Measurements from ENCODE around the gene GALK2.

Gene GALK2

DNA sequence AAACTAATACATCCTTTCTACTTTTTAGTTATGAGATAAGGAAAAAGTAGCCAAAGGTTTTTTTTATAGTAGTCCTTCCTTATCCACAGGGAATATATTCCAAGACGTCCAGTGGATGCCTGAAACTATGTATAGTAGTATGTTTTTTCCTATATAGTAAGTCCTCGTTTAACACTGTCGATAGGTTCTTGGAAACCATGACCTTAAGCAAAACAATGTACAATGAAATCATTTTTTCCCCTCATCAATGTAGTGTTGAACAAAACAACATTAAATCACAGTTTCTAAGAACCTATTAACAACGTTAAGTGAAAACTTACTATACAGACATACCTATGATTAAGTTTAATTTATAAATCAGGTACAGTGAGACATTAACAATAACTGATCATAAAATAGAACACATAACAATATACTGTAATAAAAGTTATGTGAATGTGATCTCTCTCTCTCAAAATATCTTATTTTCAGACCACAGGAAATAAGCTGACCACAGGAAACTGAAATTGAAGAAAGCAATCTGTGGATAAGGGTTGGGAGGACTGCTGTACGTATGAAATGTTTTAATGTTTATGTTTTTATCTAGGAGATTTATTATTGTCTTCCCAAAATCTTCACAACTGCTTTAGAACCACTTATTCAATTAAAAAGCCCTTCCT lies 35.2 kb upstream of the GALK2 start:
- ChIA-PET CTCF (no interaction called here), POLR2A (no interaction called here)
- no peak for DNase-seq (ENCODE audit: extremely low spot score)
- TF ChIP-seq, protein P1, sequence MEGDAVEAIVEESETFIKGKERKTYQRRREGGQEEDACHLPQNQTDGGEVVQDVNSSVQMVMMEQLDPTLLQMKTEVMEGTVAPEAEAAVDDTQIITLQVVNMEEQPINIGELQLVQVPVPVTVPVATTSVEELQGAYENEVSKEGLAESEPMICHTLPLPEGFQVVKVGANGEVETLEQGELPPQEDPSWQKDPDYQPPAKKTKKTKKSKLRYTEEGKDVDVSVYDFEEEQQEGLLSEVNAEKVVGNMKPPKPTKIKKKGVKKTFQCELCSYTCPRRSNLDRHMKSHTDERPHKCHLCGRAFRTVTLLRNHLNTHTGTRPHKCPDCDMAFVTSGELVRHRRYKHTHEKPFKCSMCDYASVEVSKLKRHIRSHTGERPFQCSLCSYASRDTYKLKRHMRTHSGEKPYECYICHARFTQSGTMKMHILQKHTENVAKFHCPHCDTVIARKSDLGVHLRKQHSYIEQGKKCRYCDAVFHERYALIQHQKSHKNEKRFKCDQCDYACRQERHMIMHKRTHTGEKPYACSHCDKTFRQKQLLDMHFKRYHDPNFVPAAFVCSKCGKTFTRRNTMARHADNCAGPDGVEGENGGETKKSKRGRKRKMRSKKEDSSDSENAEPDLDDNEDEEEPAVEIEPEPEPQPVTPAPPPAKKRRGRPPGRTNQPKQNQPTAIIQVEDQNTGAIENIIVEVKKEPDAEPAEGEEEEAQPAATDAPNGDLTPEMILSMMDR (IDR thresholded peaks at IDR 0.05; ENCODE audit: control extremely low read depth, extremely low read depth, low read depth, missing control alignments), result no peak

GRCh38 chr15:49135342-49135857 lies 34.6 kb upstream of the GALK2 start:
- ChIA-PET CTCF (no interaction called here), POLR2A (no interaction called here)
- DNase-seq (ENCODE audit: extremely low spot score), result no peak
- TF ChIP-seq, protein P1 (IDR thresholded peaks at IDR 0.05; ENCODE audit: control extremely low read depth, extremely low read depth, low read depth, missing control alignments), result no peak

GRCh38 chr15:49135911-49136310 lies 34.1 kb upstream of the GALK2 start:
- ChIA-PET POLR2A (no interaction called here), CTCF (interaction anchor here (1.0 kb wide), 1 partner anchor 18 kb away, joined by 3 read pairs; no protein-coding TSS in a partner anchor)
- TF ChIP-seq, protein P1 (IDR thresholded peaks at IDR 0.05; ENCODE audit: control extremely low read depth, extremely low read depth, low read depth, missing control alignments), result no peak
- no peak for DNase-seq (ENCODE audit: extremely low spot score)

DNA sequence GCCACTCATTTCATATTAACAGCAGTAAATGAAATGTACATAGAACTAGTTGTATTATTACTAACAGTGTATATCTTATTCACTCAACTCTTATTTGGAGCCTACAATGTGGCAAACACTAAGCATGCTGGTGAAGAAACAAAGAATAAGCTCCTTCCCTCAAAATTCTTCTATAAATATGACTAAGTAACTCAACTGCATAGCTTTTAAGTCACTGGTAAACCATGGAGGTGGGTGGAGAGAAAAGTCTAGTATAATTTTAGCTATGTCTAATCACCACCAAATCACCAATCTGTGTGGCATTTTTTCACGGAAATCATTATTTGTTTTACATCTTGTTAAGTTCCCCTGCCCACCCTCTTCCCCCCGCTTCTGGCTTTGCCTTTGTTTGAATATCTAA lies 32.2 kb upstream of the GALK2 start:
- ChIA-PET POLR2A (no interaction called here), CTCF (interaction anchor here (1.4 to 3.1 kb wide), 6 partner anchors 8 to 276 kb away, joined by 3 to 15 read pairs (median 7); no protein-coding TSS in a partner anchor)
- TF ChIP-seq, protein P1 (IDR thresholded peaks at IDR 0.05; ENCODE audit: control extremely low read depth, extremely low read depth, low read depth, missing control alignments), result no peak
- DNase-seq (ENCODE audit: extremely low spot score), result no peak

GRCh38 chr15:49145651-49146609 lies 24.1 kb upstream of the GALK2 start:
- DNase-seq (ENCODE audit: extremely low spot score), result peak; percentile 24
- TF ChIP-seq, protein P1 (IDR thresholded peaks at IDR 0.05; ENCODE audit: control extremely low read depth, extremely low read depth, low read depth, missing control alignments), result peak; percentile 50
- POLR2A ChIA-PET, result no interaction called here
- CTCF ChIA-PET, result interaction anchor here (0.8 to 3.3 kb wide), 10 partner anchors 8 to 284 kb away, joined by 3 to 15 read pairs (median 6); partner anchors contain the start of genes COPS2 and SECISBP2L

- TF ChIP-seq, protein P1 (IDR thresholded peaks at IDR 0.05; ENCODE audit: control extremely low read depth, extremely low read depth, low read depth, missing control alignments), result no peak
- POLR2A ChIA-PET, result no interaction called here
- CTCF ChIA-PET, result interaction anchor here (3.3 kb wide), 1 partner anchor 10 kb away, joined by 15 read pairs; no protein-coding TSS in a partner anchor
- DNase-seq (ENCODE audit: extremely low spot score), result no peak
These were observed 21.7 kb upstream of the GALK2 start for GRCh38 chr15:49148298-49148697.

All from GM10248 (cell line).